NCI-H446 treated with DMSO at 0.1 percent for 48 hours (cell line): ENCODE data around the gene KY.

Experiments used
- DNase-seq: peaks from one replicate; lab custom pipeline; 2025; lab: John Stamatoyannopoulos, UW

The KY gene

DNA sequence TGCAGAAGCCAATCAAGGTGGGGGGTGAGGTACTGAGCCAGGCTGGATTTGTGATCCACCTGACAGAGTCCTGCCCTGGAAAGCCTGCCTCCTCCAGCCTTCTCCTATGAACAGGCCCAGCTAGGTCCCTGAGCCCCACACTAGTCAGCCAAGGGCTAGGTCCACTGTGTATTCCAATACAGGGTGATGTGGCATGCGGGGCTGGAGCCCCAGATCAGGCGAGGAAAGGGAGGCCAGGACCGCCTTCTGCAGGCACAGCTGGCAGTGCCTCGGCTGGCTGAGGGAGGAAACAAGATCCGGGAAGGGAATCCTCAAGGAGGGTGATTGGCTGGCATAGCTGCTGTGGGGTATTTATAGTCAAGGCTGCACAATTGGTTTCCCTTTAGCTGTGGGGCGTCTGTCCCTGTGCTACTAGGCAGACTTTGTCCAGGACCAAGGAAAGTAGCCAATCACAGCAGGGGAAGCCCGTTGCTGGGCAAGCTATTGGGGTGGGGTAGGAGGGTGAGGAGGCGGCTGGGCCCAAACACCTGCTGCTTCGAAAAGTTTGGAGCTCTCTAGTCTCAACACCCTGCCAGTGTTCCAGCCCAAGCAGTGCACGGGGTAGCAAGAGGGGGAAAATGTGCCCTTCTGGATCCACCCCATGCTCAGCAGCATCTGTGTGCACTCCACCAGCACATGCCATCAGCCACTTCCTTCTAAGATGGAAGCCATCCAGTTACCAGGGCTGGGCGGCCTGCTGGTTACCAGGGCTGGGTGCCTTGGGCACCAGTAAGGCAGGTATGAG, 5.9 kb downstream of the KY start:
- peak; percentile 60 for DNase-seq

DNA sequence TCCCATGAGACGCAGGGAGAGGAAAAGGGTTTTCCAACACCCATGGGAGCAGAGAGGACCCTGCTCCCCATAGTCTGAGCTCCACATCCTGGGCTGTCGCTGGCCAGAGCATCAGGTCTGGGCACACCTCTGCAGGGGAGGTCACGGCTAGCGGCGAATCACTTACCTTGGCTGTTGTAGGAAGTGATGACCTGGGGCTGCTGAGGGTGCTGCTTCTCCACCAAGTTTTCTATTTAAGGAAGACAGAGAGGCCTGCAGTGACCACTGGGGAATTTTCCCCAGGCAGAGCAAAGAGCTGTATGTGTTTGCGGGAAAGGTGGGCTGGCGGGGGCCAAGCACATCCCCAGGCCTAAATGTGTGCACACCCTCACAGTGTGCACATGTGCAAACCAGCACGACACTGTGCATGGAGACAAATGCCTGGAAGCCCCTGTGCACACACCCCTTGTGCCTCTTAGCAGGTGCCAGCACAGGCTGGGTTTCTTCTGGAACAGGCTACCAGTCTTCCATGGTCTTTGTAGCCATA, 7.6 kb downstream of the KY start:
- DNase-seq = no peak

DNA sequence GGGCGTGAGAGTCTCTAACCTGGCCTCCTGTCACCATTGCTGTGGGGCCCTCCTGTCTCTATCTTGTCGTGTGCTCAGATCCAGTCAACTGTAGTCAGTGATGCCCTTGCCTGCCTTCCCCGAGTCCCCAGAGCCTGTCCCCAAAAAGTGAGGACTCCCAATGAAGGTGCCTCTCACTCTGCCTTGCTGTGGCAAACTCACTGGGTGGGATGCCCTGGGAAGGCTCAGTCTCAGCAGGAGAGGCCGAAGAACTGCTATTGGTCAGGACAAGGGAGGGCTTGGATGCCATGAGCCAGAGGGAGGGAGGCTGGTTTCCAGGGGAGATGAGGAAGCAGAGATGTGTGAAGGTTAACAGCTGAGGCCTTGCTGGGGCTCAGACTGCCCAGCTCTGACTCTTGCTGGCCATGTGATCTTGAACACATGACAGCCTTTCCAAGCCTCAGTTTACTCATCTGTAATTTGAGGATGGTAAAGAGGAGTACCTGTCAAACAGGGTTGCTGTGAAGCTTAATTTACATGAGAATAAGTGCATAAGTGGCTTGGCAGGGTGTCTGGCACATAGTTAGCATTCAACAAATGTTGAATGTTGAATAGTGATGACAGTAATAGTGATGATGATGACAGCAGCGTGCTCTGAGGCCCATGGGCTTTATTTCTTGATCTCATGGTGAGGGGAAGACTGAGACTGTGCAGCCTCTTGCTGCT, 8.2 kb downstream of the KY start:
- no peak for DNase-seq

DNA sequence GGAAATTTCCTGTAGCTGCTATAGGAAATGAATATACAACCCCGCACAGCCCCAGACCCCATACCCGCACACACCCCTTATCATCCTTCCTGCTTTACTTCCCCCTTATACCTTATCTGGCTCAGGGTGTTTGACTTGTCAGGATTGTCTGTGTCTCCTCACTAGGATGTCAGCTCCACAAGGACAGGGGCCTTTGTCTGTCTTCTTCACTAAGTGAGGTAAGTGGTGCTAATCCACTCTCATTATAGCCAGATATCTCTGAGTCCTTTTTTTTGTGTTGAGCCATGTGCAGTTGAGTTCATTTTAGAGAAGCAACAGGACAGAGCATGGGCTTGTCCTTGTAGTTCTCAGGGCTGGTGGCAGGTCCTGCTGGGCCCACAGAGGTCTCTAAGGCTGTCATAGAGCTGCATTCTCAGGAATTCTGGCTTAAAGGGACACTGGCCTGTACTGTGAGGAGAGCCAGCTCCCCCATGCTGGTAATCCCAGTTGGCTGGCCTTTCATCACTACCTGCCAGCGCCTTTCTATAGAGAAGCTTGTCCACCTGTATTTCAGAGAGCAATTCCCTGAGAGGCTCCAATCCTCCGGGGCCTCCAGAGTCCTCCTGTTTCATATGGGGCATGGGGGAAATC, 9.0 kb downstream of the KY start:
- no peak for DNase-seq

DNA sequence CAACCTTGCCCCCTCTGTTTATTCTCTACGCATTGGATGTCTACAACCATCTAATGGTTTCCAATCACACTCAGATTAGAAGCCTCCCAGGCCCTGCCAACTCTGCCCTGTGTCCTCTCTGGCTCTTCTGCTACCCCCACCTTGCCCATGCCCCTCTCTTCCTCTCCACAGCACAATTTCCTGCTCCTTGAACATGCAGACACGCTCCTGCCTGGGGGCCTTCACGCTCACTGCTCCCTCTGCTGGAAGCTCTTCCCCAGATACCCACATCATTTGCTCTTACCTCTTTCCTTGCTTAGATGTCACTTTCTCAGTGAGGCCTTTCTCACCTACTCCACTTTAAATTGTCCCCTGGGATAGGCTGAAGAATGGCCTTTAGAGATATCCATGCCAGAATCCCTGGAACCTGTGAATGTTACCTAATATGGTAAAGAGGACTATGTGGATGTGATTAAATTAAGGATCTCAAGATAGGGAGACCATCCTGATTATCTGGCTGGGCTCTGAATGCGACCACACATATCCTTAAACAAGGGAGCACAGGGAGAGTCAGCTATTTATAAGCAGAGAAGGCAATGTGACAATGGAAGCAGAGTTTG, 9.9 kb downstream of the KY start:
- no peak for DNase-seq

DNA sequence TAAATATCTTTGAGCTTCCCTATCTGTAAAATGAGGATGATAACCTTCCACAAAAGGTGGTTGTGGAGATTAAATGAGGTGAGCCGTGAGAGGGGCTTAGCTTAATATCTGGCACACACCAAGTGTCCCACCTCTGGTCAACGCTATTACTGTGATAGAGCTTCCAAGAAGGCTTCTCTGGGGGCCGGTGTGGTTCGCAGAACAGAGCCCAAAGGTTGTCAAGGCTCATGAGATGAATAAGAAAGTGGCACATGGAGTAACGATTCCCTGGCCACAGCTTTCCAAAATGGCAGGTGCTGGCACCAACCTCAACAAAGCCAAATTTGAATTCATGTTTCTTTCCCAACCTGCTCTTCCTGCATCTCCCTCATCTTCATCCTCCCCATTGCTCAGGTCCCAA, 10.4 kb downstream of the KY start:
- DNase-seq = no peak

DNA sequence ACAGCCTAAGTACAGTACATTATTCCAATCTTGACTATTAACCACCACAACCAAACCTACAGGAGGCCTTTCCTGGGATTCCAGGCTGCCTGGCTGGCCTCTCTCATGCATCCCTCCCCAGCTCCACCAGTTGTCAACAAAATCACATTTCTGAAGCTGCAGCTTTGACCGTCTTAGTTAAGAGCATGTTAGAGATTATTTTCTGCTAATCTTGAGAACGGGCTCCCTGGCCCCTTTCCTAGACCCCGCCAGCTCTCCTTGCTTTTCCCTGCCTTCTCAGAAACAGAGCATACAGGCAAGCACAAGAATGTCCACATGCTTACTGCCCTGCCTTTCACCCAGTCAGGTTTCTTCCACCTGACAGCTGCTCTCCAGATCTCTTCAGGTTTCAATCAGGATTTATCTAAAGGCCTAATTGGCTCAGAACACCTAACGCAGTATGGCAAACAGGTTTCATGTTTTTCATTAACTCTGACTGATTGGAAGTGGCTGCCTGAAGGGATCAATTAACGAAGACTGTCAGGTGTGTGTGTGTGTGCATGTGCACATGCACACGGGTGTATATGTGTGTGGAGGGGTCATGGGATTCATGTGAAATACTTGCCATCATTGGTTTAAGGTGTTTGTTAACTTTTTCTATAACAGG, 12.3 kb downstream of the KY start:
- DNase-seq = no peak

DNA sequence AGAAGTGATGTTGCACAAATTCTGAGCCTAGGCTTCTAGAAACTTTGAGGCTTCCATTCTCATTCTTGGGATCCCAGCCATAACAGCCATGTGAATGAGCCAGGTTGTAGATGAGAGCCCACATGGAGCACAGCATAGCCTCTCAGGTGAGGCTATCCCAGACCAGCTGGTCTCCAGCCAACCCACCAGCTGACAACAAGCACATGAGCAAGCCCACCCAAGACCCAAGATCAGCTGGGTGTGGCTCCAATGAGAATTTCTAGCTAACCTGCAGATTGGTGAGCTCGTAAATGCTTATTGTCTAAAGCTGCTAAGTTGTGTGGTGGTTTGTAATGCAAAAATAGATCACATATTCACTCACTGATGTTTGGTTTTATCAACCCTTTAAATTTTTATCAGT, 14.4 kb downstream of the KY start:
- DNase-seq = no peak

DNA sequence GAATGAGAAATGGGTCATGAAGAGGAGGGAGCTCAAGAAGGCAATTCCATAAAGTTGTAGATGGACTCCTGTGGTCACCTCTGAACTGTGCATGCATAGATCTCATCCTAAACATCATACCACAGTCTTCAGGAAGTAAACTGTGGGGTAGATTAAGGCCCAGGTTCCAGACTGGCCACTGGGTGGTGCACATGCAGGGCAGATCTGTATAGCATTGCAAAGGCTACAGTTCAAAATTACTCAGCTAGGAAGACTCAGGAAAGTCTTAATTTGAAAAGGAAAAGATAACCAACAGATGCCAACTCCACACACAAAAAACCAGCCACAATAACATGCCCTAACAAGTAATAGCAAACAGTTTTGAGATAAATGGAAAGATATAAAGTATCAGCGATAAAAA, 20.3 kb downstream of the KY start:
- no peak for DNase-seq

DNA sequence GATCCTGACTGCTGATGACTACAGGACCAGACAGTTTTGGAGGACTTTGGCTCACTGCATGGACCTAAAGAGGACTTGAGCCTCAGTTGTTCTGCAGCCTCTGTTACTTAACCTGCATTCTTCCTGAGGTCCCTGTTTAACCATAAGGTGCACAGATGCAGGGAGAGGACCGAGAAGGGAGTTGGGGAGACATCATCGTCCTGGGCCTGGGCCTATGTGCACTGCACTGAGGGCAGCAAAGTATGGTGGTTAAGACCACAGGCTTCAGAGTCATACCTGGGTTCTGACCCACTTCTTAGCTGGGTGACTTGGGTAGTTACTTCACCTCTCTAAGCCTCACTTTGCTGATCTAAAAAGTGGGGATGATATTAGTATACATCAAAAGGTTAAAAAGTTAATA, 21.9 kb downstream of the KY start:
- DNase-seq = no peak

DNA sequence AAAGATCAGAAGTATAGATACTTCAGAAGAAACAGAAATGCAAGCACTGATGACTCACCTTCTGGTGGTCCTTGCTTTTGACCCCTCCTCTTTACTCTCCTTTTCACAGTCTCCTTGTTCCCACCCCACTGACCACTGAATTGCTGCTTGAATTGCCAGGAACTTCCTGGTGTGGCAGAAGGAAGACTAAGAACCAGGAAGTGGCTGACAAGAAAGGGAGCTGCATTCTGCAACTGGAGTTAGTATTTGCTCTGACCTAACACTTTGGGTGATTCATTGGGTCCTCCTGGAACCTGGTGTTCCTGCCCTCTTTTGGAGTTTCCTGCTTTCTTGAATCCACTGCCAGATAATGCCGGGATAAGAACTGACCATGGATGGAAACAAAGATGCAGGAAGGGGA, 23.0 kb downstream of the KY start:
- no peak for DNase-seq

DNA sequence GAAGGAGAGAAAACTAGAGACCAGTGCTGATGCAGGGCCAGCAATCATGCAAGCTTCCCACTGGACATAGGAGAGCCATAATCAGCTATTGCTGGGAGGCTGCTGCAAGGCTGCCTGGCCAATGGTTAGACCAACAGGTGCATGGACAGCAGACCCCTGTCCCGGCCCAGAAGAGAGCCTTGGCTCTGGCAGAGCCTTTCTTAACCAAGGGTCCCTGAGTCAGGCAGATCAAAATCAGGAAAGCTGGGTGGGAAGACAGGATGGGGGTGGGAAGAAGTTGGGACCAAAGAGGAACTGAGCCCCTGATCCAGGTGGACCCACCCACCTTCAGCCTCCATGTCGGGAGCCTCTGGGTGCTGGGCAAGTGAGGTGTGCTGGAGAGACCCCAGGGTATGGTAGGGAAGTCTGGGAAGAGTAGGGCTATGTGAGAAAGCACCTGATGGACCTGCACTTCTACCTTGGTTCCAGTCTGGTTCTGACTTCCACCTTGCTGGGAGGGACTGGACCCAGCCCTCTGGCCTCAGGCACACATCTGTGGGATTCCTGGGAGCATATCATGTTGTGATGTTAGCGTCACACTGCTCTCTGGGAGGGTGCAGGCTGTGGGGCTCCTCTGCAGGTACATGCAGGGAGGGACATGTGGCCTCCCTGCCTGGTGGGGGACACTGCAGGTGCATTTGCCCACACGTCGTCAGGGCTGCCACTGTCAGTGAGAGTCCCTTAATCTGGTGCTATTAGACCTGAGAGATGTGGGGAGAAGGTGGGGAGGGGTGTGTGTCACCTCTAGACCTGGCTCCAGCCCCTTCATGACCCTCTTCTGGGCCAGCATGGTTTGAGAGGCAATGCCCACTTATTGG, 24.7 kb downstream of the KY start:
- no peak for DNase-seq

DNA sequence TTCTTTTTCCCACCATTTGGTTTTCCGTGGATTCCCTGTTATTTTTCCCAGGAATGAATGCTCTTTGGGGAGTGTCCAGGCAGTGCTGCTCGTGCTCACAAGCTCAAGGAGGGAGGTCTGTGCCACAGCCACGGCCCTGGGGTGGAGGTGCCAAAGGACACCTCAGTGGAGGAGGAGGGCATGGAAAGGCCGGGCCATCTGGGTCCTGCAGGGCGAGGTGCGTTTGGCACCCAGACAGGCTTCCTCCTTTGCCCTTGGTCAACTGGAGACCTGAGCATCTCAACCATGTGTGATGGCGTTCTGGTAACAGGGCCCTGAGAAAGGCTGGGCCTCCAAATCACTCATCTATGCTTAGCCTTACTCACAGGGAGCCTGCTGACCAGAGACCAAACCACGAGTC, 25.4 kb downstream of the KY start:
- no peak for DNase-seq

DNA sequence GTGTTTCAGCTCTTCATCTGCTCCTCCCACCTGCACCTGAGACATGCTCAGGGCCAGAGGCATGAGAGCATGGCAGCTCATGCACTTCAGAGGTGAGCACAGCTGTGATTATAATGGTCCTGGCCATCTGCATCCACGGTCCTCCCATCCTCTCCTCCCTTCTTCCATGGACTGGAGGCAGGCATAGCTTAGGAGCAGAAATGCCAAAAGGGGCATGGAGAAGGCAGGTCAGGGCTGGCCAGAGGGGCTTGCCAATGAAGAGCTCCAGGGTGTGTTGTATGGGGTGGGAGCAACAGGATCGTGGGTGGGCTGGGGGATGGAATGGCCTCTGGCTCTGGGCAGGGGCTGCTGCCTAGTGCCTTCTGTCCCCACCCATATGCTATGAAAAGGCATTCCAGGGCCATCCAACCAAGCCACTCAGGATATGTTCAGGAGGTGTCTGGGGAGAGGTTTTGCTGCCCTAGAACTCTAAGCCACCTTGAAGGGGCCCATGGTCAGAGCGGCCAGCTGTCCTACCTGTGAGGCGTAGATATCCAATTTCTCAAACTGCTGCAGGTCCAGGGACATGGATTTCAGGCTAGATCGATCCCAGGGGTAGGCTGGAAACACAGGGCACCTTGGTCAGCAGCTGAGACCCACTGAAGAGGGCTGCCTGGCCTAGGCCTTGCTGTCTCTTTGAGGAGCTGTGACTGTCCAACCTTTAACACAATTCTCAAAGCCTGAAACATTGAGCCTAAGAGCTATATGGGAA, 26.1 kb downstream of the KY start:
- no peak for DNase-seq

DNA sequence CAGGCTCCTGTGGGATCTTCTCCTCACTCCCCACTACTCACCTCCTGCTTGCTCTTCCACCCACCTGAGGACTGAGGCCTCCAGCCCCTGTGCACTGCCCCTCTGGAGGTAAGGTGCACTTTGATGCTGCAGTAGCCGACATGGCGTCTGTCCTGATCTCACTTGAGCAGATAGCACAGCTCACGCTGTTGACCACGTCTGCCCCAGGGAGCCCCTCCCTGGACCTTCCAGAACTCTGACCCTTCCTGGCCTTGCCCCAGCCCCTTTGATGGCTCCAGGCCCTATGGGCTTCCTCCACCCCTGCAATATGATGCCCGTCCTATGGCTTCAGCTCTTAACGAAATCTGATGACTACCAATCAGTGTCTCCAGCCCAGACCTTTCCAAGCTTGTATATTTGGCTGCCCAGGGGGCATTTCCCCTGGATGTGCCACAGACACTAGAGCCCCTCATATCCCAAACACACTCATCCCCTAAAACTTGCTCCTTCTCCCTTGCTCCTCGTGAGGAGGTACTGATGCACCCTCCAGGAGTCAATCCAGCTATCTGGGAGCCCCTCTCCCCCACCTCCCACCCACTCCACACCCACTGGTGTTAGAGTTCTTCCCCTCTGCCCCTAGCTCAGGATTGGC, 27.1 kb downstream of the KY start:
- no peak for DNase-seq

DNA sequence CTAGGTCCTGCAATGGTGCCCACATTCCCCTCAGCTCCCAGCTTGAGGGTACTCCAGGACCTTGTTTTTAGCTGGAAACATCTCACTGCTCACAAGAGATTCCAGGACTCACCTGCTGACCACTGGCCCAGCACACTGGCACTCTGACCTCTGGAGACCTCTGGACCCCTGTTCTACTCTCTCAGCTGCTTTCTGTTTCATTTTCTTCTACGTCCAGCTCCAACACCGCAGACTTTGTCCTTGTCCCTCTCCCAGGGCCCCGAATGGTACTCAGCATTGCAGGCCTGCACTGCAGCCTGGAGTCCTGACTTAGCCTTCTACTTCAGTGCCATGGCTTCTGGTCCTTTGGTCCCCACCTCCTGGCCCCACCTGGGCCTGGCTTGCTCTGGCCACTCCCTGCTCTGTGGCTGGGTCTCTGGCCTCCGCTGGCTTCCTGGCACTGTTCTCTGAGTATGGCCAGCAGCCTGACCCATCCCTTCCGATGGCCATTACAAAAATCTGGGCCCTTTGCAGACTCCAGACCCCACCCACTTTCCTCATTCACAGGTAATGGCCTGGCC, 27.9 kb downstream of the KY start:
- DNase-seq = no peak

DNA sequence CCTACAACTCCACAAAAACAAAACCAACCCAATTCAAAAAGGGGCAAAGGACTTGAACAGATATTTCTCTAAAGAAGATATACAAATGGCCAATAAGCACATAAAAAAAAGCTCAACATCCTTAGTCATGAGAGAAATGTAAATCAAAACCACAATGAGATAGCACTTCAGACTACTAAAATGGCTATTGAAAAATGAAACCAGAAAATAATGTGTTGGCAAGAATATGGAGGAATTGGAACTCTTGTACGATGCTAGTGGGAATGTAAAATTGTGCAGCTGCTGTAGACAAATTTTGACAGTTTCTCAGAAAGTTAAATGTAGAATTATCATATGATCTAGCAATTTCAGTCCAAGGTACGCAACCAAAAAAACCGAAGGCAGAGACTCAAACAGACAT, 29.0 kb downstream of the KY start:
- no peak for DNase-seq

DNA sequence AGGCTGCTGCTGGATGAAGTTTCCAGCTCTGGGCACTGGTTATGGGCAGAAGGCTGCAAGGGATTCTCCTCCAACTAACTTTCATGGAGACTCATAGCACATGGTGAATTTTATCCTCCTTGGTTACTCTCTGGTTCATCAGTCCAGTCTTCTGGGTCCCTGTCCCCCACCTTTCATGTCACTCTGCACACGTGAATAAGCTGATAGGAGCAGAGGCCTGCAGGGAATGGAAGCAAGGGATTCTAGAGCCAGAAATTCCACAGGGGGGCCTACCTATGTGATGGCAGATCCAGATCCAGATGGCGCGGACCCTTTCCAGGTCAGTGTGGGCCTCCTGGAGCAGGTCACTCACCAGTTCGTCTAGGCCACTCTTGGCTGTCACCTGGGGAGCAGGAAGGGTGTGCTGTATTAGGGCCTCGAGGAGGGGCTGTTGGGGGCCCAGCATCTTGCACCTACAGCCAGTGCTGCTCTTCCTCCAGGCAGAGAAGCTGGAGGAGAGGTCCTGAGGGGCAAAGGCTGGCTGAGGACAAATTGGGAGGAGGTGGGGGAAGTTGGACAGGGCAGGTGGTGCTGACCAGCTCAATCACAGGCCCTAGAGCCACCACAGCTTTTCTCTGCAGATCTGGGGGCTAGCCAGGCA, 30.2 kb downstream of the KY start:
- no peak for DNase-seq

DNA sequence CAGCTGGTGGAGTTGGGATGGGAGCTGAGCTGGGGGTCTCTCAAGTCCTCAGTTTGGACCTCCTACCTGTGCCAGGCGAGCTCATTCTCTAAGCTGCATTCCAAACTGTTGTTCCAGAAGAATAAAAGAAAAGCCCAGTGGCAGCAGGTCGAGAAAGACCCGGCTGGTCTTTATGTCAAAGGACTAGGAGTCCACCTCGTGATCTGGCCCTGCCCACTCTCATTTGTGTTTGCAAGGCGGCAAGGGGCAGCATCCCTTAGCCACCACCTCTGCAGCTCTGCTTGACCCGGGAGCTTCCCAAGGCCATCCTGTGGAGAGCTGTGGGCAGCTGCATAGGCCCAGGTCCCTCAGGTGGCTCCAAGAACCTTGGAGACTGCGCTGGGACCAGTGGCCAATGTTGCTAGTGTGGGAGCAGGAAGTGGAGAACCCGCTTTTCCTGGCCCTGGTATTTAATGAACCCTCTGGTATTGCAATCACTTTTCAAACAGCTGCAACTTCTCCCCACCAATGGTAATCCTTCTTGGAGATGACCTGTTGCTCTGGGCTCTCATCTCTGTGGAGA, 30.9 kb downstream of the KY start:
- DNase-seq = no peak
